SK-N-SH treated with all-trans-retinoic acid at 6 μM for 48 hours (cell line): Measurements from ENCODE around the gene AKAP8L.
"Not testable (repeated sequence)": the region's sequence is repeated elsewhere in the genome, so short reads cannot be mapped to it uniquely, and the experiment has no call there.

Source experiments
- ATAC-seq: fragments of 200-7000 bp; cut with Tn5 transposase; 3 replicates; pipeline ENCODE4 v1.9.1; 2020; ENCODE audit warnings: mild to moderate bottlenecking, moderate library complexity
- ARNTL ChIP-seq: fragments of 450-650 bp; formaldehyde crosslinking; IDR thresholded peaks from 2 replicates; pipeline ENCODE4 v1.5.0; 2020; ENCODE audit warnings: low read depth, mild to moderate bottlenecking, moderate library complexity, borderline replicate concordance
- BACH2 ChIP-seq: fragments of 250-450 bp; sonication (Bioruptor Pico); IDR thresholded peaks from 2 replicates; pipeline ENCODE4 v1.9.0; 2021; ENCODE audit warnings: mild to moderate bottlenecking, borderline replicate concordance
- CSDC2 ChIP-seq: fragments of 250-450 bp; sonication (Bioruptor Pico); IDR thresholded peaks from 2 replicates; pipeline ENCODE4 v1.5.0; 2020; ENCODE audit warnings: mild to moderate bottlenecking, moderate library complexity
- CSRNP3 ChIP-seq: fragments of 250-450 bp; sonication (Bioruptor Pico); IDR thresholded peaks from 2 replicates; pipeline ENCODE4 v1.5.1; 2021; ENCODE audit warnings: mild to moderate bottlenecking, moderate library complexity
- ESRRG ChIP-seq: fragments of 250-450 bp; sonication (Bioruptor Pico); IDR thresholded peaks from 2 replicates; pipeline ENCODE4 v1.6.1; 2021; ENCODE audit warnings: mild to moderate bottlenecking
- GLIS3 ChIP-seq: fragments of 250-450 bp; sonication (Bioruptor Pico); IDR thresholded peaks from 2 replicates; pipeline ENCODE4 v1.5.0; 2020; ENCODE audit warnings: mild to moderate bottlenecking, moderate library complexity
- ISL1 ChIP-seq: fragments of 250-450 bp; sonication (Bioruptor Pico); IDR thresholded peaks from 2 replicates; pipeline ENCODE4 v2.1.2; 2022; ENCODE audit warnings: mild to moderate bottlenecking, moderate library complexity
- OSR1 ChIP-seq: fragments of 250-450 bp; sonication (Bioruptor Pico); IDR thresholded peaks from 2 replicates; pipeline ENCODE4 v1.8.0; 2022; ENCODE audit warnings: moderate library complexity, mild to moderate bottlenecking, inconsistent platforms
- PATZ1 ChIP-seq: fragments of 250-450 bp; sonication (Bioruptor Pico); IDR thresholded peaks from 2 replicates; pipeline ENCODE4 v1.8.0; 2020; ENCODE audit warnings: mild to moderate bottlenecking, moderate library complexity, borderline replicate concordance
- POU6F1 ChIP-seq: fragments of 250-450 bp; sonication (Bioruptor Pico); IDR thresholded peaks from 2 replicates; pipeline ENCODE4 v1.8.0; 2021; ENCODE audit warnings: low read depth, mild to moderate bottlenecking, moderate library complexity, borderline replicate concordance
- PPARA ChIP-seq: fragments of 250-450 bp; sonication (Bioruptor Pico); IDR thresholded peaks from 2 replicates; pipeline ENCODE4 v1.5.0; 2020; ENCODE audit warnings: mild to moderate bottlenecking, borderline replicate concordance
- RARB ChIP-seq: fragments of 250-450 bp; sonication (Bioruptor Pico); IDR thresholded peaks from 2 replicates; pipeline ENCODE4 v1.8.0; 2021; ENCODE audit warnings: mild to moderate bottlenecking, moderate library complexity
- TCF4 ChIP-seq: fragments of 250-450 bp; sonication (Bioruptor Pico); IDR thresholded peaks from 2 replicates; pipeline ENCODE4 v1.8.0; 2021; ENCODE audit warnings: mild to moderate bottlenecking, moderate library complexity, borderline replicate concordance
- TOX ChIP-seq: fragments of 250-450 bp; sonication (Bioruptor Pico); IDR thresholded peaks from 2 replicates; pipeline ENCODE4 v1.8.0; 2021; ENCODE audit warnings: mild to moderate bottlenecking, moderate library complexity, borderline replicate concordance
- ZFP3 ChIP-seq: fragments of 250-450 bp; sonication (Bioruptor Pico); IDR thresholded peaks from 2 replicates; pipeline ENCODE4 v1.5.0; 2020; ENCODE audit warnings: mild to moderate bottlenecking, moderate library complexity
- ZNF565 ChIP-seq: fragments of 450-650 bp; formaldehyde crosslinking; conservative IDR thresholded peaks from 2 replicates; pipeline ENCODE4 v1.5.0; 2020; ENCODE audit warnings: low read depth, mild to moderate bottlenecking, moderate library complexity
- ZNF70 ChIP-seq: fragments of 450-650 bp; formaldehyde crosslinking; IDR thresholded peaks from 2 replicates; pipeline ENCODE4 v1.5.0; 2020; ENCODE audit warnings: mild to moderate bottlenecking, moderate library complexity
- ZNF8 ChIP-seq: fragments of 450-650 bp; formaldehyde crosslinking; IDR thresholded peaks from 2 replicates; pipeline ENCODE4 v1.5.0; 2020; ENCODE audit warnings: mild to moderate bottlenecking, moderate library complexity
- TF ChIP-seq, protein P1 (sequence below): fragments of 250-450 bp; sonication (Bioruptor Pico); IDR thresholded peaks from 2 replicates; pipeline ENCODE4 v1.5.0; 2020; ENCODE audit warnings: mild to moderate bottlenecking, moderate library complexity
- TF ChIP-seq, protein P2 (sequence below): fragments of 250-450 bp; sonication (Bioruptor Pico); IDR thresholded peaks from 2 replicates; pipeline ENCODE4 v1.5.1; 2020; ENCODE audit warnings: low read depth, mild to moderate bottlenecking, moderate library complexity

AKAP8L gene

DNA sequence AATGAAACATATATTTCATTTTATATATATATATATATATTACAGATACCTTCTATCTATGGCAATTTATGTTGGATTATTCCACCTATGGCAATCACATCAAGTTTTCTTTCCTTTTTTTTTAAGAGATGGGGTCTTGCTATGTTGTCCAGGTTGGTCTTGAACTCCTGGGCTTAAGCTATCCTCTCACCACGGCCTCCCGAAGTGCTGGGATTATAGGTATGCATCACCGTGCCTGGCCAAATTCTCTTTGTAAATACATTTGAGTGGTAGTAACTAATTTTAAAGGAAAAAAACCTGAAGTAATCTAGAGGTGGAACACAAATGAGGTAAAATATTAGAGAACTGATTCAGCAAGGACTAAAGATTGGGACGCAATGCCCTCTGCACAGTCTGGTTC lies 64.9 kb downstream of the AKAP8L start (continued):
- TF ChIP-seq ARNTL (CRISPR knock-in tag) (no peak), RARB (CRISPR knock-in tag) (no peak), TOX (CRISPR knock-in tag) (no peak), ZFP3 (CRISPR knock-in tag) (no peak), OSR1 (CRISPR knock-in tag) (no peak), GLIS3 (CRISPR knock-in tag) (no peak), ISL1 (CRISPR knock-in tag) (no peak)

- not testable (repeated sequence) for ATAC-seq
Observed at GRCh38 chr19:15352535-15352934, 66.3 kb downstream of the AKAP8L start.

- not testable (repeated sequence) for ATAC-seq
Observed at GRCh38 chr19:15341328-15341727, 77.5 kb downstream of the AKAP8L start.

GRCh38 chr19:15340086-15340485 lies 78.7 kb downstream of the AKAP8L start:
- ATAC-seq = no peak
- TF ChIP-seq POU6F1 (CRISPR knock-in tag) (no peak), ZNF565 (CRISPR knock-in tag) (no peak), TCF4 (CRISPR knock-in tag) (no peak), GLIS3 (CRISPR knock-in tag) (no peak), ARNTL (CRISPR knock-in tag) (no peak), PPARA (CRISPR knock-in tag) (no peak), RARB (CRISPR knock-in tag) (no peak), ISL1 (CRISPR knock-in tag) (no peak), ZNF70 (CRISPR knock-in tag) (no peak), CSRNP3 (no peak), CSDC2 (no peak), ZNF8 (CRISPR knock-in tag) (no peak), BACH2 (no peak), OSR1 (CRISPR knock-in tag) (no peak), ESRRG (CRISPR knock-in tag) (no peak), PATZ1 (CRISPR knock-in tag) (no peak), TOX (CRISPR knock-in tag) (no peak)
- TF ChIP-seq, protein P1, sequence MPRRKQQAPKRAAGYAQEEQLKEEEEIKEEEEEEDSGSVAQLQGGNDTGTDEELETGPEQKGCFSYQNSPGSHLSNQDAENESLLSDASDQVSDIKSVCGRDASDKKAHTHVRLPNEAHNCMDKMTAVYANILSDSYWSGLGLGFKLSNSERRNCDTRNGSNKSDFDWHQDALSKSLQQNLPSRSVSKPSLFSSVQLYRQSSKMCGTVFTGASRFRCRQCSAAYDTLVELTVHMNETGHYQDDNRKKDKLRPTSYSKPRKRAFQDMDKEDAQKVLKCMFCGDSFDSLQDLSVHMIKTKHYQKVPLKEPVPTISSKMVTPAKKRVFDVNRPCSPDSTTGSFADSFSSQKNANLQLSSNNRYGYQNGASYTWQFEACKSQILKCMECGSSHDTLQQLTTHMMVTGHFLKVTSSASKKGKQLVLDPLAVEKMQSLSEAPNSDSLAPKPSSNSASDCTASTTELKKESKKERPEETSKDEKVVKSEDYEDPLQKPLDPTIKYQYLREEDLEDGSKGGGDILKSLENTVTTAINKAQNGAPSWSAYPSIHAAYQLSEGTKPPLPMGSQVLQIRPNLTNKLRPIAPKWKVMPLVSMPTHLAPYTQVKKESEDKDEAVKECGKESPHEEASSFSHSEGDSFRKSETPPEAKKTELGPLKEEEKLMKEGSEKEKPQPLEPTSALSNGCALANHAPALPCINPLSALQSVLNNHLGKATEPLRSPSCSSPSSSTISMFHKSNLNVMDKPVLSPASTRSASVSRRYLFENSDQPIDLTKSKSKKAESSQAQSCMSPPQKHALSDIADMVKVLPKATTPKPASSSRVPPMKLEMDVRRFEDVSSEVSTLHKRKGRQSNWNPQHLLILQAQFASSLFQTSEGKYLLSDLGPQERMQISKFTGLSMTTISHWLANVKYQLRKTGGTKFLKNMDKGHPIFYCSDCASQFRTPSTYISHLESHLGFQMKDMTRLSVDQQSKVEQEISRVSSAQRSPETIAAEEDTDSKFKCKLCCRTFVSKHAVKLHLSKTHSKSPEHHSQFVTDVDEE = no peak
- TF ChIP-seq, protein P2, sequence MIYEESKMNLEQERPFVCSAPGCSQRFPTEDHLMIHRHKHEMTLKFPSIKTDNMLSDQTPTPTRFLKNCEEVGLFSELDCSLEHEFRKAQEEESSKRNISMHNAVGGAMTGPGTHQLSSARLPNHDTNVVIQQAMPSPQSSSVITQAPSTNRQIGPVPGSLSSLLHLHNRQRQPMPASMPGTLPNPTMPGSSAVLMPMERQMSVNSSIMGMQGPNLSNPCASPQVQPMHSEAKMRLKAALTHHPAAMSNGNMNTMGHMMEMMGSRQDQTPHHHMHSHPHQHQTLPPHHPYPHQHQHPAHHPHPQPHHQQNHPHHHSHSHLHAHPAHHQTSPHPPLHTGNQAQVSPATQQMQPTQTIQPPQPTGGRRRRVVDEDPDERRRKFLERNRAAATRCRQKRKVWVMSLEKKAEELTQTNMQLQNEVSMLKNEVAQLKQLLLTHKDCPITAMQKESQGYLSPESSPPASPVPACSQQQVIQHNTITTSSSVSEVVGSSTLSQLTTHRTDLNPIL (CRISPR knock-in tag) = no peak
